Panc1 (cell line): Measurements from ENCODE around the gene CADM1. TPM values are rescaled to one million over a fixed set of nuclear protein-coding genes. Genes with fewer than 3 reads are reported as not detected.

Experiments
- ATAC-seq: fragments of 200-7000 bp; cut with Tn5 transposase; 2 replicates; pipeline ENCODE4 v1.9.1; 2020; ENCODE audit warnings: mild to moderate bottlenecking, moderate library complexity
- BruUV-seq: library from RNA; stranded (reverse); fragments of 400-500 nt; replicated peaks from 2 replicates; lab custom pipeline; 2021; lab: Mats Ljungman, UMichigan
- CTCF ChIA-PET: fragments of 300-600 bp; sonication (Branson Sonifier 250); formaldehyde crosslinking; loops from one replicate; lab custom pipeline; 2022; ENCODE audit warnings: antibody characterized with exemption; lab: Charles Lee
- POLR2A ChIA-PET: fragments of 300-600 bp; sonication (Branson Sonifier 250); formaldehyde crosslinking; loops from one replicate; lab custom pipeline; 2022; ENCODE audit warnings: antibody characterized with exemption; lab: Charles Lee
- DNase-seq: peaks from one replicate; pipeline ENCODE4 v3.0.0-alpha.2; 2010; ENCODE audit warnings: low read depth, low spot score
- H3K27ac ChIP-seq: 2 replicates; pipeline ENCODE4 v1.5.1; 2011; ENCODE audit warnings: mild to moderate bottlenecking, low read length, inconsistent platforms
- H3K27me3 ChIP-seq: fragments of 200-500 bp; sonication (Bioruptor generic); 2 replicates; pipeline ENCODE4 v1.6.0; 2014; ENCODE audit warnings: low read length, inconsistent platforms; ENCODE audit not compliant: control insufficient read depth, insufficient read depth
- H3K36me3 ChIP-seq: fragments of 200-500 bp; sonication (Bioruptor generic); 2 replicates; pipeline ENCODE4 v1.5.1; 2014; ENCODE audit warnings: inconsistent platforms, mild to moderate bottlenecking, low read length, moderate library complexity; ENCODE audit not compliant: control insufficient read depth, insufficient read depth
- H3K4me1 ChIP-seq: 2 replicates; pipeline ENCODE4 v1.5.1; 2011; ENCODE audit warnings: inconsistent platforms, mild to moderate bottlenecking, low read length, moderate library complexity; ENCODE audit not compliant: control insufficient read depth, insufficient read depth
- H3K4me3 ChIP-seq, 2 experiments: 2 replicates each; pipeline ENCODE4 v1.5.1; 2011 to 2012; ENCODE audit warnings: low read depth in 2 of 2, low read length in 2 of 2, mild to moderate bottlenecking in 2 of 2, inconsistent platforms in 1 of 2, moderate library complexity in 1 of 2
- H3K9me3 ChIP-seq: fragments of 200-500 bp; sonication (Bioruptor generic); 2 replicates; pipeline ENCODE4 v1.5.1; 2014; ENCODE audit warnings: low read depth, mild to moderate bottlenecking, inconsistent platforms, low read length, moderate library complexity; ENCODE audit not compliant: control insufficient read depth, insufficient read depth
- POLR2AphosphoS5 ChIP-seq: IDR thresholded peaks from 2 replicates; pipeline ENCODE4 v1.6.1; 2012; ENCODE audit warnings: mild to moderate bottlenecking, low read depth, low read length, moderate library complexity
- SIN3A ChIP-seq: IDR thresholded peaks from 2 replicates; pipeline ENCODE4 v1.6.1; 2012; ENCODE audit warnings: low read depth, mild to moderate bottlenecking, low read length, moderate library complexity, borderline replicate concordance; ENCODE audit not compliant: insufficient read depth
- TCF7L2 ChIP-seq: IDR thresholded peaks from 2 replicates; pipeline ENCODE4 v1.6.1; 2011; ENCODE audit warnings: mild to moderate bottlenecking, low read depth, low read length, inconsistent platforms
- in situ Hi-C: cut with HindIII; loops from 2 replicates; pipeline ENCODE4 v1.10.0; 2016; ENCODE audit warnings: low sequenced_read_pairs, low pct_unique_long_range_greater_than_20kb
- intact Hi-C: fragments of 100-400 bp; cut with micrococcal nuclease; formaldehyde crosslinking; loops from one replicate; pipeline ENCODE4 v1.10.0; 2022; ENCODE audit not compliant: unreplicated experiment
- total RNA-seq: library from RNA; stranded (reverse); gene quantifications from one replicate; pipeline ENCODE4 v1.2.1, GENCODE V29; 2021; ENCODE audit not compliant: unreplicated experiment
- TF ChIP-seq, protein P1 (sequence below): fragments of 450-650 bp; IDR thresholded peaks from 2 replicates; pipeline ENCODE4 v1.5.1; 2017; ENCODE audit warnings: mild to moderate bottlenecking
- TF ChIP-seq, protein P2 (sequence below), 2 experiments: IDR thresholded peaks; 2 replicates each; pipeline ENCODE4 v1.6.1; 2011 to 2012; ENCODE audit warnings: low read depth in 2 of 2, control low read depth in 1 of 2, low read length in 1 of 2, mild to moderate bottlenecking in 1 of 2, moderate library complexity in 1 of 2; ENCODE audit not compliant: insufficient read depth in 1 of 2

Gene CADM1
- total RNA-seq, 1 experiment from 2014 or later = 3.9 TPM

DNA sequence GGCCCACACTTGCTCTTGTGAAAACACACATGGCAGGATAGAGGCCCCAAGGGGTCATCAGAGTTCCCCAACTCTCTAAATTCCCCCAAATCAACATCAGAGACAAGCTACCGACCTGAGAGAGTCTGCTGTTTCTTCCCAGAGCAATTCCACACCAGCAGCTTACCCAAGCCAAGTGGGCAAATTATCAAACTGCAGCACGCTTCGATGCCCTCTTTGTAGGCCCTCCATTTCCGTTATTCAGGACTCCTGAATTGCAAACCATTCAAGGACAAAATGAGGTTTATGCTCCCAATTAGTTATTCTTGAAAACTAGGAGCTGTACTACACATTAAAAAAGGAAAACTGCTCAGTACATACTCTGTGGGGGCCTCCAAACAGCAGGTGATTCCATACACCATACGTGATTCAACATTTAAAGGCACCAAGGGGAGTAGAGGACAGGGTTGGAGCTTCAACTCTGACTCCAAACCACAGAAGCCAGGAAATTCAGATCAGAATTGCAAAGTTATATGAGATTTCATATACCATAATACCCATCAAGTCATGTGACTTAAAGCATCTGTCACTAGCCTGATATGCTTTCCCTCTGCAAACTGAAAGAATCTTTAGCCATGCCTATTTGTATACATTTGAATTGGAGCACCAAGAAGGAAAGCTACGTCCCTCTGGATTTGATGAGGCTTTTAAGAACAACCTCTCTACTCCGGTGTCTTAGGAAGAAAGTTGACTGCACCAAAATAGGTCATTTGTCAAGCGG is 234.8 kb downstream of the CADM1 start:
- Histone ChIP-seq H3K27ac (no peak overlapping the region), H3K9me3 (no peaks in the 10 kb centered on the region), H3K27me3 (no peaks in the 10 kb centered on the region), H3K4me3 (no peak overlapping the region), H3K36me3 (no peaks in the 10 kb centered on the region), H3K4me1 (no peaks in the 10 kb centered on the region)
- in situ Hi-C loops = no loop called here
- intact Hi-C loops = no loop called here
- TF ChIP-seq SIN3A = no peak
- TF ChIP-seq, protein P1, sequence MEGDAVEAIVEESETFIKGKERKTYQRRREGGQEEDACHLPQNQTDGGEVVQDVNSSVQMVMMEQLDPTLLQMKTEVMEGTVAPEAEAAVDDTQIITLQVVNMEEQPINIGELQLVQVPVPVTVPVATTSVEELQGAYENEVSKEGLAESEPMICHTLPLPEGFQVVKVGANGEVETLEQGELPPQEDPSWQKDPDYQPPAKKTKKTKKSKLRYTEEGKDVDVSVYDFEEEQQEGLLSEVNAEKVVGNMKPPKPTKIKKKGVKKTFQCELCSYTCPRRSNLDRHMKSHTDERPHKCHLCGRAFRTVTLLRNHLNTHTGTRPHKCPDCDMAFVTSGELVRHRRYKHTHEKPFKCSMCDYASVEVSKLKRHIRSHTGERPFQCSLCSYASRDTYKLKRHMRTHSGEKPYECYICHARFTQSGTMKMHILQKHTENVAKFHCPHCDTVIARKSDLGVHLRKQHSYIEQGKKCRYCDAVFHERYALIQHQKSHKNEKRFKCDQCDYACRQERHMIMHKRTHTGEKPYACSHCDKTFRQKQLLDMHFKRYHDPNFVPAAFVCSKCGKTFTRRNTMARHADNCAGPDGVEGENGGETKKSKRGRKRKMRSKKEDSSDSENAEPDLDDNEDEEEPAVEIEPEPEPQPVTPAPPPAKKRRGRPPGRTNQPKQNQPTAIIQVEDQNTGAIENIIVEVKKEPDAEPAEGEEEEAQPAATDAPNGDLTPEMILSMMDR = no peak
- TF ChIP-seq, protein P2, sequence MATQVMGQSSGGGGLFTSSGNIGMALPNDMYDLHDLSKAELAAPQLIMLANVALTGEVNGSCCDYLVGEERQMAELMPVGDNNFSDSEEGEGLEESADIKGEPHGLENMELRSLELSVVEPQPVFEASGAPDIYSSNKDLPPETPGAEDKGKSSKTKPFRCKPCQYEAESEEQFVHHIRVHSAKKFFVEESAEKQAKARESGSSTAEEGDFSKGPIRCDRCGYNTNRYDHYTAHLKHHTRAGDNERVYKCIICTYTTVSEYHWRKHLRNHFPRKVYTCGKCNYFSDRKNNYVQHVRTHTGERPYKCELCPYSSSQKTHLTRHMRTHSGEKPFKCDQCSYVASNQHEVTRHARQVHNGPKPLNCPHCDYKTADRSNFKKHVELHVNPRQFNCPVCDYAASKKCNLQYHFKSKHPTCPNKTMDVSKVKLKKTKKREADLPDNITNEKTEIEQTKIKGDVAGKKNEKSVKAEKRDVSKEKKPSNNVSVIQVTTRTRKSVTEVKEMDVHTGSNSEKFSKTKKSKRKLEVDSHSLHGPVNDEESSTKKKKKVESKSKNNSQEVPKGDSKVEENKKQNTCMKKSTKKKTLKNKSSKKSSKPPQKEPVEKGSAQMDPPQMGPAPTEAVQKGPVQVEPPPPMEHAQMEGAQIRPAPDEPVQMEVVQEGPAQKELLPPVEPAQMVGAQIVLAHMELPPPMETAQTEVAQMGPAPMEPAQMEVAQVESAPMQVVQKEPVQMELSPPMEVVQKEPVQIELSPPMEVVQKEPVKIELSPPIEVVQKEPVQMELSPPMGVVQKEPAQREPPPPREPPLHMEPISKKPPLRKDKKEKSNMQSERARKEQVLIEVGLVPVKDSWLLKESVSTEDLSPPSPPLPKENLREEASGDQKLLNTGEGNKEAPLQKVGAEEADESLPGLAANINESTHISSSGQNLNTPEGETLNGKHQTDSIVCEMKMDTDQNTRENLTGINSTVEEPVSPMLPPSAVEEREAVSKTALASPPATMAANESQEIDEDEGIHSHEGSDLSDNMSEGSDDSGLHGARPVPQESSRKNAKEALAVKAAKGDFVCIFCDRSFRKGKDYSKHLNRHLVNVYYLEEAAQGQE (IDR thresholded peaks at IDR 0.05; ENCODE audit: insufficient read depth in 1 of 2, low read depth in 2 of 2, low read length in 1 of 2) = no peak
- ChIA-PET CTCF (no interaction called here), POLR2A (no interaction called here)
- DNase-seq (no peak), ATAC-seq (no peak)
- BruUV-seq = no TSS peak

DNA sequence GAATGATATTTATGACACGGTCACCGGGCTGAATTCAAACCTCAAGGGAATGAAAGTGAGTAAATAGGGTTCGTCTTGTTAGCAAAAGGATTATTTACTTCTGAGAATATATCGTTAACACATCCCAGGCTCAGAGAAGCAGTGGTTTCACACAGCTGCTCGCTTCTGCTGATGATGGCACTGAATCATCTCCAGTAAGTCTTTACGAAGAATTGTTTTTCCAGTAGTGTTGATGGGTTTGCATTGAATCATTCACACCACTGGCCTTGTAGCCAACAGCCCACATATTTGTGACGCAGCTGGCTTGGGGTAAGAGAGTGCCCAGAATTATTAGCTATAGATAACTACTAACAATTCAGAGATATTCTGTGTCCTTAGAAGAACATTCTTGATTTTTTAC is 236.3 kb downstream of the CADM1 start:
- H3K4me1 ChIP-seq = no peaks in the 10 kb centered on the region
- BruUV-seq = no TSS peak
- DNase-seq = no peak
- ChIA-PET POLR2A (no interaction called here), CTCF (no interaction called here)
- no peak for ATAC-seq
- no peaks in the 10 kb centered on the region for H3K9me3 ChIP-seq
- H3K36me3 ChIP-seq = no peaks in the 10 kb centered on the region
- no peak overlapping the region for H3K4me3 ChIP-seq
- no peaks in the 10 kb centered on the region for H3K27me3 ChIP-seq
- in situ Hi-C loops = no loop called here
- no peak for TF ChIP-seq TCF7L2
- no peak for TF ChIP-seq SIN3A
- TF ChIP-seq, protein P2 (IDR thresholded peaks at IDR 0.05; ENCODE audit: insufficient read depth in 1 of 2, low read depth in 2 of 2, low read length in 1 of 2) = no peak
- TF ChIP-seq, protein P1 = no peak
- no peak for TF ChIP-seq POLR2AphosphoS5
- no peak overlapping the region for H3K27ac ChIP-seq
- intact Hi-C loops = no loop called here
